ENCODE results near the gene ZNF382. TPM values are rescaled to one million over a fixed set of nuclear protein-coding genes. Genes with fewer than 3 reads are reported as not detected.
A peak's percentile ranks its signal among the peaks of the same experiment; 100 is the strongest.
"Not testable (repeated sequence)": the region's sequence is repeated elsewhere in the genome, so short reads cannot be mapped to it uniquely, and the experiment has no call there.

ZNF382 gene
- total RNA-seq (2014; rRNA removed; shearing (Covaris generic)) = 0.16 and 1.2 TPM in 2 replicates

DNA sequence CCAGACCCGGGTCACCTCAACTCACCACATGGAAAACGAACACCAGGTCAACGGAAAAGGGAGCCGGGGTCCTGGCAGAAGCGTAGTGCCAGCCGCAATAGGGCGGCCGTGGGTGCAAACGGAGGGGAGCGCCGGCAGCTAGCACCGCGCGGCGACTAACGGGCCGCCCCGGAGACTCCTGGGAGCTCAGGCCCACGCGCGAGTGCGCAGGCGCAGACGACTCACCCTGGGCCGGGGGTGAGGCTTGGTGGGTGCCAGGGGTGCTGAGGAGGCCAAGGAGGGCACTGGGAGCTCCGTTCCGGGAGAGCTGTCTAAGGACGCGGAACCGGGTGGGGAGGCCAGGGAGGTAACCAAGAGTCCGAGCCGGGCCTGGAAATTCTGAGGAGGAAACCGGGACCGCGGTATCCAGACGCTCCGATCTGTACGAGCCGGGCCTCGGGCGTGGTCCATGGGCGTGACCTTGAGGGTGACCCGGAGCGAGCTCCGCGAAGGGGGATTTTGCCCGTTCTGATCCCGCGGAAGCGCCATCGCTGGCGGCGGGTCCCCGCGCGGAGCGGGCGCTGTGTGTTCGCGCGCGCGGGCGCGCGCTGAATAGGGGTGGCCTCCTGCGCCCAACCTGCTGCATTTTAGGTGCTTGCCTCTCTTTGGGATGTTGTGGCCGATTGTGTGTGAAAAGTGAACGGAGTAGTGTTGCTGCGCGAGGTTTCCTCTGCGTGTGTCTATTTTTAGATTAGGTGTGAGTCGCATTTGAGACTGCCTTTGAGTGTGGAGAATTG, at the start of gene ZNF382:
Gene ZNF382, plus strand, starts transcription at position 213 of the 776 bp plus-strand sequence. CDS start 4,602 bp downstream, outside the sequence.
- H3K4me3 ChIP-seq = peak within 1 kb of the TSS; percentile 38
- H3K4me1 ChIP-seq (replicated peaks) = no peaks in the 10 kb centered on the region
- peak; percentile 14 to 45 for DNase-seq (ENCODE audit: low read depth in 1 of 2, low spot score in 2 of 2)
- no peak within 1 kb of the TSS for H3K27ac ChIP-seq
- no peaks in the 10 kb centered on the region for H3K36me3 ChIP-seq
- H3K9me3 ChIP-seq (replicated peaks) = peaks cover 15% of the 10 kb centered on the region; the same call in 1 of the 2 replicates
- H3K27me3 ChIP-seq (replicated peaks) = no peaks in the 10 kb centered on the region

DNA sequence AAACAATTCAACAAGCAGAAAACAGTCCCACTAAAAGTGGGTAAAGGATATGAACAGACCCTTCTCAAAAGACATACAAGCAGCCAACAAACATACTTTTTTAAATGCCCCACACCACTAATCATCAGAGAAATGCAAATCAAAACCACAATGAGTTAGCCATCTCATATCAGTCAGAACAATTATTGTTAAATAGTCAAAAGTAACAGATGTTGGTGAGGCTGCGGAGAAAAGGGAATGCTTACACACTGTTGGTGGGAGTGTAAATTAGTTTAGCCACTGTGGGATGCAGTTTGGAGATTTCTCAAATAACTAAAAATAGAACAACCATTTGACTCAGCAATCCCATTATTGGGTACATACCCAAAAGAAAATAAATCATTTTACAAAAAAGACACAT, 40.7 kb upstream of the ZNF382 start:
- H3K4me3 ChIP-seq = no peak overlapping the region
- peaks cover 18% of the 10 kb centered on the region; the same call in 1 of the 2 replicates for H3K9me3 ChIP-seq (replicated peaks)
- no peak for DNase-seq (ENCODE audit: low read depth in 1 of 2, low spot score in 2 of 2)
- H3K4me1 ChIP-seq (replicated peaks) = no peaks in the 10 kb centered on the region
- no peak overlapping the region for H3K27ac ChIP-seq
- no peaks in the 10 kb centered on the region for H3K27me3 ChIP-seq (replicated peaks)
- H3K36me3 ChIP-seq = no peaks in the 10 kb centered on the region; the same call in 1 of the 2 replicates

DNA sequence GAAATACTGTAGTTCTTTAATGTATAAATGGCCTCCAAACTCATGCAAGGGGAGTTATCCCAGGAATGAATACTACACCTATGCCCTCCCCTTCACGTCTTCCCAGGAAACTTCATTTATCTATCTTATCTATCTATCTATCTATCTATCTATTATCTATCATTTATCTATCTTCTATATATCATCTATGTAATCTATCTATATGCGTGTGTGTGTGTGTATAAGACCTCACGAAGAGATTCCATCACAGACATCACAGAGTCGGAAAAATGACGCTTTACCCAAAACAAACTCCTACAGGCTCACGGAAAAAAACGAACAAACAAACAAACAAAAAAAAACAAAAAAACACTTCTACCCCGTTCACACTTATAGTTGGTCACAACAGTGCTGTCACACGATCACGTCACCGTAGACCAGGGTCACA, 32.5 kb upstream of the ZNF382 start:
- Histone ChIP-seq H3K27ac (peak overlapping the region; percentile 70), H3K27me3 (replicated peaks) (no peaks in the 10 kb centered on the region), H3K9me3 (replicated peaks) (peaks cover 17% of the 10 kb centered on the region), H3K4me3 (peak overlapping the region; percentile 62), H3K4me1 (replicated peaks) (no peaks in the 10 kb centered on the region), H3K36me3 (peaks cover 14% of the 10 kb centered on the region)
- no peak for DNase-seq (ENCODE audit: low read depth in 1 of 2, low spot score in 2 of 2)

DNA sequence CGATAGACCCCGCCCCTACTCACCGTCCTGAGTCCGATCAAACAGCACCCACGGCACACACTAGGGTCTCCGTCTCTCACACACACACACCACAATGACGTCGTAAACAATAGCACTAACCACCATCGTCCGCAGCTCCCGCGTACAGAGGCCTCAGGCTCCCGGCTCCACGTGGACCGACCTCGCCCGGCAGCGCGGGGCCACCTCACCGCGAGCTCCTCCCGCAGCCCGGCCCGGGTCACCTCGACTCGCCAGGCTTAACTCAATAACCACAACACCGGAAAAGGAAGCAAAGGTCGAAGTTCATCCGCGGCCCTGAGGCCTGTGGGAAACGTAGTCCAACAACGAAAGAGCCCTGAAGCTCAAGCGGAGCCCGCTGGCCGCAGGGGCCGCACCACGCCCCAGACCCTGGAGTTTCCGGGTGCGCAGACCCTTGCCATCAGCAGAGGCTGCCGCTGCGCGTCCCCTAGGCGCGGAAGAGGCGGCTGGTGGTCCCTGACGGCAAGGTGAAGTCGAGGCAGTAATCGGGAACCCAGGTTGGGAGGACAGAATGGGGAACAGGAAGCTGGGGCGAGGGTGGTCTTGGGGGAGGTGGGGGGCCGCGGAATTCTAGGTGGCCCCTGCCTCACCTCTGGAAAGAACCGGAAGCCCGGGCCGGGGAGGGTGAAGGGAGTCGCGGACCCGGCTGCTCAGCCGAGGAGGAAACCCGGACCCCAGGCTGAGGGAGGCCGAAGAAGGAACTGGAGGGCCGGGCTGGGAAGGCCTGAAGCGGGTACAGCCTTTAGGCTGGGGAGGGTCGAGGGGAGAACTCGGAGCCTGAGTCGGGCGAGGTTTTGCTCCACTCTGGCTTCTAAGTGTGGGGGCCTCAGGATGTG, 31.9 kb upstream of the ZNF382 start, which contains the start of gene ZNF529:
Gene ZNF529, minus strand, starts transcription at position 273 of the 875 bp plus-strand sequence. CDS start 946 bp downstream, outside the sequence.
- H3K27ac ChIP-seq = peak within 1 kb of the TSS; percentile 70
- H3K4me3 ChIP-seq = peak within 1 kb of the TSS; percentile 62
- H3K4me1 ChIP-seq (replicated peaks) = no peaks in the 10 kb centered on the region
- peaks cover 15% of the 10 kb centered on the region for H3K36me3 ChIP-seq
- H3K9me3 ChIP-seq (replicated peaks) = peaks cover 17% of the 10 kb centered on the region
- peak; percentile 69 to 72 for DNase-seq (ENCODE audit: low read depth in 1 of 2, low spot score in 2 of 2)
- H3K27me3 ChIP-seq (replicated peaks) = no peaks in the 10 kb centered on the region

DNA sequence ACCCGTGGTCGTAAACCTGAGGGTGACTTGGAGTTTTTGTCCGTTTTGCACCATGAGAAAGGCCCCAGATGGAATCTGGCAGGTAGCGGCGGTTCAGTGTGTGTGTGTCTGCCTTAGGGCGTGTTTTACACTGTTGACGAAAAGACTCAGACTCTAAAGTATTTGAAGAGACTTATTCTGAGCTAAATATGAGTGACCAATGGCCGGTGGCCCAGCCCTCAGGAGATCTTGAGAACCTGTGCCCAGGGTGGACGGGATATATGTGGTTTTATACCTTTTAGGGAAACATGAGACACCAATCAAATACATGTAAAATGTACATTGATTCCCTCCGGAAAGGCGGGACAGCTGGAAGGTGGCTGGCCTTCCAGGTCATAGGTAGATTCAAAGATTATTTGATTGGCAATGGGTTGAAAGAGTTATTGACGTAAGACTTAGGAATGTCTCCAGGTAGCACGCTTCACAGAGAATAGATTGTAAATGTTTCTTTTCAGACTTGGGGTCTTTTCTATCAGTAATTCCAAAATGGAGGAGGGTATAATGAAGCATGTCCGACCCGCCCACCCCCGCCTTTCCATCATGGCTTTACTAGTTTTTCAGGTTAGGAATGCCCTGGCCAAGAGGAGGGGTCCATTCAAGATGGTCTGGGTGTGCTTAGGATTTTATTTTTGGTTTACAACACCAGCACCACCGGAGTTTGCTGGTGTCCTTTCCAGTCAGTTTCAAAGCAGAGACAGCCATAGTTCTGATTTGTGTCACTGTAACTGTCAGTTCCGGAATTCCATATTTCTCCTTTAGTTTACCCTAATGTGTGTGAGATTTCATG, 31.0 kb upstream of the ZNF382 start:
- Histone ChIP-seq H3K27ac (peak overlapping the region; percentile 70), H3K9me3 (replicated peaks) (peaks cover 14% of the 10 kb centered on the region)
- peak in 1 of 2 experiments; percentile 14 for DNase-seq (ENCODE audit: low read depth in 1 of 2, low spot score in 2 of 2)

DNA sequence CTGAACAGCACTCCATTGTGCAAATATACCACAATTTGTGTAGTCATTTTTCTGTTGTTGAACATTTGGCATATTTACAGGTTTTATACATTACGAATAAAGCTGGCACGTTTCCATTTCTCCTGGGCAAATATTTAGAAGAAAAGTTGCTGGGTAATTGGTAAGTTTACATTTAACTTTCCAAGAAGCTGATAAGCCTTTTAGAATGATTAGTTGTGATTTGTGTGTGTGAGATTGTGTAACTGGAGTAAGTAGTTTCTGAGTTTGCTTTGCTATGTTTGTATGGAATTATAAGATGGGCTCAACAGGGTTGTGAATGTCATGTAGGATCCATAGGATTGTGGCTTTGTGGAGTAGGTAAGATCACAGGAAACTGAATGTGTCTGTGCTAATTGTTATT, 30.4 kb upstream of the ZNF382 start:
- H3K4me1 ChIP-seq (replicated peaks) = no peaks in the 10 kb centered on the region
- H3K27ac ChIP-seq = no peak overlapping the region
- H3K36me3 ChIP-seq = peaks cover 22% of the 10 kb centered on the region
- peaks cover 13% of the 10 kb centered on the region for H3K9me3 ChIP-seq (replicated peaks)
- no peak overlapping the region for H3K4me3 ChIP-seq
- H3K27me3 ChIP-seq (replicated peaks) = no peaks in the 10 kb centered on the region
- DNase-seq (ENCODE audit: low read depth in 1 of 2, low spot score in 2 of 2) = no peak

More for the DNA sequence above, 31.0 kb upstream of the ZNF382 start:
- Histone ChIP-seq H3K4me3 (peak overlapping the region; percentile 62), H3K27me3 (replicated peaks) (no peaks in the 10 kb centered on the region), H3K36me3 (peaks cover 17% of the 10 kb centered on the region), H3K4me1 (replicated peaks) (no peaks in the 10 kb centered on the region)

DNA sequence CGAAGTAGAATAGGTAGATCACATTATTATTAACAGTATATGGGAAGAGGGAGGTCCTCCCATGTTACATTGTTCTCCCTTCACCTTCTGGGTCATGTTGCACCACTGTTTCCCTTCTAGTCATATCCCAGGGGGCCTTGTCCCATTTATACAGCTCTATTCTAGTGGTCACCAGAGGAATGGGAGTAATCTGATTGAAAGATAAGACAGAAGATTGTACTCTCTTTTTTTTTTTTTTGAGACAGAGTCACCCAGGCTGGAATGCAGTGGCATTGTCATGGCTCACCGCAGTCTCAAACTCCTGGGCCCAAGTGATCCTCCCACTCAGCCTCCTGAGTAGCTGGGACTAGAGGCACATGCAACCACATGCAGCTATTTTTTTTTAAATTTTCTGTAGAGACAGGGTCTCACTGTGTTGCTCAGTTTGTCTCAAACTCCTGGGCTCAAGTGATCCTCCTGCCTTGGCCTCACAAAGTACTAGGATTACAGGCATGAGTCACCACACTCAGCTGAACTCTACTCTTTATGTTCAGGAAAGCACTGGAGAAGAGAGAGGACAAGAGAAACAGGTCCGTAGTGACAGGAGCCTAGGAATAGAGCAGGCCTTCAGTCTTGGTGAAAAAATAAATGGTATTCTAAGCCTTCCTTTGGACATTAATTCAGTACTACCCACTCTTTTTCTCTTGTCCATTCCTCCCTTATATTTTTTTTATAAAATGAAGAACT, 27.7 kb upstream of the ZNF382 start:
- Histone ChIP-seq H3K4me1 (replicated peaks) (no peaks in the 10 kb centered on the region), H3K27ac (no peak overlapping the region), H3K9me3 (replicated peaks) (peaks cover 12% of the 10 kb centered on the region), H3K36me3 (peaks cover 32% of the 10 kb centered on the region), H3K4me3 (no peak overlapping the region), H3K27me3 (replicated peaks) (no peaks in the 10 kb centered on the region)
- no peak for DNase-seq (ENCODE audit: low read depth in 1 of 2, low spot score in 2 of 2)

DNA sequence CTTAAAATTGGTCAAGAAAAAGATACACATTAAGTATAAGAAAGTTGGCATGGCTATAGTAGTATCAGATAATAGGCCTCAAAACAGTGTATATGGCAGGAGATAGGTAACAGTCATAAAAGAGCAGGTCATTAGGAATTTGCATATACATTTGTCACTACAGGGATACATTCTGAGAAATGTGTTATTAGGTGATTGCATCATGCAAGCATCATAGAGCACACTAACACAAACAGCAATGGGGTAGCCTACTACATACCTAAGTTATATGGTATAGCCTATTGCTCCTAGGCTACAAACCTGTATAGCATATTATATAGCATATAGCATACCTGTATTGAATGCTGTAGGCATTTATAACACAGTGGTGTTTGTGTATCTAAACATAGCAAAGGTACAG, 25.9 kb upstream of the ZNF382 start:
- H3K36me3 ChIP-seq = peaks cover 32% of the 10 kb centered on the region
- no peak overlapping the region for H3K4me3 ChIP-seq
- H3K27me3 ChIP-seq (replicated peaks) = no peaks in the 10 kb centered on the region
- no peaks in the 10 kb centered on the region for H3K4me1 ChIP-seq (replicated peaks)
- 0 out of 2 replicates have a peak, but pooled peaks cover 5% of the 10 kb centered on the region for H3K9me3 ChIP-seq (replicated peaks)
- DNase-seq (ENCODE audit: low read depth in 1 of 2, low spot score in 2 of 2) = no peak
- H3K27ac ChIP-seq = no peak overlapping the region

DNA sequence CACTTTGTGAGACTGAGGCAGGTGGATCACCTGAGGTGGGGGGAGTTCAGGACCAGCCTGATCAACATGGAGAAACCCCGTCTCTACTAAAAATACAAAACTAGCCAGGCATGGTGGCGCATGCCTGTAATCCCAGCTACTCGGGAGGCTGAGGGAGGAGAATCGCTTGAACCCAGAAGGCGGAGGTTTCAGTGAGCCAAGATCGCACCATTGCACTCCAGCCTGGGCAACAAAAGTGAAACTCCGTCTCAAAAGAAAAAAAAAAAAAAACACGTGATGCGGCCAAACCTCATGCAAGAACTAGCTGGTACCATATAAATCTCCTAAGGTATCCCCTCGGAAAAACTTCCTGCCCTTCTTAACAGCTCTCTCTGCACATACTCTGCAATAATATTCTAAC, 2.4 kb upstream of the ZNF382 start:
- not testable (repeated sequence) for H3K27ac ChIP-seq; H3K4me1 ChIP-seq (replicated peaks); H3K4me3 ChIP-seq; DNase-seq (ENCODE audit: low read depth in 1 of 2, low spot score in 2 of 2); H3K36me3 ChIP-seq; H3K9me3 ChIP-seq (replicated peaks); H3K27me3 ChIP-seq (replicated peaks)

DNA sequence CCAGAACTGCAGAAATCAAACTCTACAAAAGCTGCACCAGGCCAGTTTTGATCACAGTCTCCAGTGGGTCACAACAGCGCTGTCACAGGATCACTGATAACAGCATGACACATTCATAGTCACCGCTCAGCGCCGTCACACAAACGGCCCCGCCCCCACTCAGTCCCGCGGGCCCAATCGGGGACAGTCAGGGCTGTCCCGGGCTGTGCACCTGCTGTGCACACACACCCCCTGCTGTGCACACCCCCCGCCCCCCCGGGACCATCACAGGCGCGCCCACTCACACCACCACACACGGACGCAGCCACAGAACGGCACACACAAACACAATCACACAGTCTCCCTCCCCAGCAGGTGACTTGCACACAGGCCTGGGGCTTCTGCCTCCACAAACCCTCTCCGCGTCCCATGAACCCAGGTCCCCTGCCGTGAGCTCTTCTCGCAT, 435 bp upstream of the ZNF382 start:
- Histone ChIP-seq H3K27me3 (replicated peaks) (no peaks in the 10 kb centered on the region), H3K36me3 (no peaks in the 10 kb centered on the region), H3K4me3 (peak overlapping the region; percentile 38), H3K9me3 (replicated peaks) (peaks cover 15% of the 10 kb centered on the region; the same call in 1 of the 2 replicates), H3K4me1 (replicated peaks) (no peaks in the 10 kb centered on the region), H3K27ac (no peak overlapping the region)
- DNase-seq (ENCODE audit: low read depth in 1 of 2, low spot score in 2 of 2) = no peak

DNA sequence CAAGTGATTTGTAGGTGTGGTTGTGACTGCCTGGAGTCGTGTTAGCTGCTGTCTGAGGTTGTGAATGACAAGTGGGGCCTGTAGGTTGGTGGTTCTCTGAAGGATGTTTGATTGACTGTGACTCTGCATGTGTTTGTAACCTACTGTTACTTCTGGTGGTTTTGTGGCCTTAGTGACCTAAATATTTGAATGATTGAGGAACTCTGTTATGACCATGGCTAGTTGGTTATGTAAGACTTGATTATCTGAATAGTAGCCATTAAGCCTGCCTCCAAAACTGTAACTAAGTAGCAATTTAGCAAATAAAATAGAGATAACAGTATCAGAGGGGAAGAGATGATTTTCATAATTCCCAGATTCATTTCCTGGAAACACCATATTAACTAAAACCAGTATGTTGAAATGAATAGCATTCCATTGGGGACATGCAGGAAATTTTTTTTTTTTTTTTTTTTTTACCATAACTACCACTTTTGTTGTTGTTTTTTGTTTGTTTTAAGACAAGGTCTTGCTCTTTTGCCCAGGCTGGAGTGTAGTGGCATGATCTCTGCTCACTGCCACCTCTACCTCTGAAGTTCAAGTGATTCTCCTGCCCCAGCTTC, 865 bp downstream of the ZNF382 start:
- no peak for DNase-seq (ENCODE audit: low read depth in 1 of 2, low spot score in 2 of 2)
- H3K9me3 ChIP-seq (replicated peaks) = peaks cover 15% of the 10 kb centered on the region; the same call in 1 of the 2 replicates
- no peaks in the 10 kb centered on the region for H3K27me3 ChIP-seq (replicated peaks)
- no peaks in the 10 kb centered on the region for H3K36me3 ChIP-seq
- peak overlapping the region; percentile 38 for H3K4me3 ChIP-seq
- H3K4me1 ChIP-seq (replicated peaks) = no peaks in the 10 kb centered on the region
- no peak overlapping the region for H3K27ac ChIP-seq

DNA sequence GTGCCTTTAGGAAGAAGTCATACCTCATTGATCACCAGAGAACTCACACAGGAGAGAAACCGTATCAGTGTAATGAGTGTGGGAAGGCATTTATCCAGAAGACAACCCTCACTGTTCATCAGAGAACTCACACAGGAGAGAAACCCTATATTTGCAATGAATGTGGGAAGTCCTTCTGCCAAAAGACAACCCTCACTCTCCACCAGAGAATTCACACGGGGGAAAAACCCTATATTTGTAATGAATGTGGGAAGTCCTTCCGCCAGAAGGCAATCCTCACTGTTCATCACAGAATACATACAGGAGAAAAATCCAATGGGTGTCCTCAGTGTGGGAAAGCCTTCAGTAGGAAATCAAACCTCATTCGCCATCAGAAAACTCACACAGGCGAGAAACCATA, 21.9 kb downstream of the ZNF382 start:
- peaks cover 24% of the 10 kb centered on the region for H3K9me3 ChIP-seq (replicated peaks)
- H3K4me1 ChIP-seq (replicated peaks) = no peaks in the 10 kb centered on the region
- H3K36me3 ChIP-seq = no peaks in the 10 kb centered on the region
- H3K27ac ChIP-seq = no peak overlapping the region
- no peaks in the 10 kb centered on the region for H3K27me3 ChIP-seq (replicated peaks)
- no peak overlapping the region for H3K4me3 ChIP-seq
- no peak for DNase-seq (ENCODE audit: low read depth in 1 of 2, low spot score in 2 of 2)

All from SJSA1 (cell line).